Measurements from ENCODE around the gene MRPL45. TPM values are rescaled to one million over a fixed set of nuclear protein-coding genes. Genes with fewer than 3 reads are reported as not detected.

MRPL45 gene
- polyA plus RNA-seq, 1 donor from 2014 or later, result 27.5 TPM

- Histone ChIP-seq H3K27ac (ENCODE audit: low read length) (peak overlapping the region; percentile 63), H3K79me2 (replicated peaks; ENCODE audit: insufficient read depth, low read length) (peaks cover 54% of the 10 kb centered on the region), H3F3A (ENCODE audit: insufficient read depth, low read length, poor library complexity, severe bottlenecking) (no peaks in the 10 kb centered on the region), H3K9me3 (ENCODE audit: low read length) (no peaks in the 10 kb centered on the region), H3K36me3 (ENCODE audit: insufficient read depth, low read length) (no peaks in the 10 kb centered on the region), H3K4me2 (ENCODE audit: low read length) (peak overlapping the region; percentile 81), H3K9ac (ENCODE audit: low read length) (peak overlapping the region; percentile 86), H3K9me2 (ENCODE audit: insufficient read depth, low read length) (no peaks in the 10 kb centered on the region), H3K27me3 (ENCODE audit: insufficient read depth, low read depth, low read length) (no peaks in the 10 kb centered on the region), H2AFZ (ENCODE audit: low read depth, low read length) (no peak overlapping the region), H3K4me3 (ENCODE audit: low read length) (peak overlapping the region; percentile 99), H4K20me1 (ENCODE audit: insufficient read depth) (peaks cover 4% of the 10 kb centered on the region)
- no peak for TF ChIP-seq POLR2AphosphoS5 (IDR thresholded peaks at IDR 0.05)
- no peak for TF ChIP-seq SMC3 (conservative IDR thresholded peaks at IDR 0.05; ENCODE audit: poor library complexity)
Measured at GRCh38 chr17:38353086-38353604, 56.2 kb downstream of the MRPL45 start.

DNA sequence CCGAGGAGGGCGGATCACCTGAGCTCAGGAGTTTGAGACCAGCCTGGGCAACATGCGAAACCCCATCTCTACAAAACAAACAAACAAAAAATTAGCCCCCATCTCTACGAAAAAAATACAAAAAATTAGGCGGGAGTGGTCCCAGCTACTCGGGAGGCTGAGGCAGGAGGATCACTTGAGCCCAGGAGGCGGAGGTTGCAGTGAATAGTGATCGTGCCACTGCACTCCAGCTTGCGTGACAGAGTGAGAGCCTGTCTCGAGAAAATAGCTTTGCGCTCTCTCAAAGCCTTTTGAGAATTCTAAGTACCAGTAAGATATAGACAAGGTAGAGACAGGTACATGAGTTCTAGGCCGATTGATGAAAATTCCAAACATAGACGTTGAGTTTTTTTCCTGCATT is 56.7 kb downstream of the MRPL45 start:
- no peaks in the 10 kb centered on the region for H3K9me3 ChIP-seq (ENCODE audit: low read length)

More for the DNA sequence above, 56.7 kb downstream of the MRPL45 start:
- peaks cover 4% of the 10 kb centered on the region for H4K20me1 ChIP-seq (ENCODE audit: insufficient read depth)
- H3K27ac ChIP-seq (ENCODE audit: low read length), result no peak overlapping the region
- H3K79me2 ChIP-seq (replicated peaks; ENCODE audit: insufficient read depth, low read length), result peaks cover 59% of the 10 kb centered on the region
- H3K9ac ChIP-seq (ENCODE audit: low read length), result peak overlapping the region; percentile 86
- peak overlapping the region; percentile 99 for H3K4me3 ChIP-seq (ENCODE audit: low read length)
- H3K4me2 ChIP-seq (ENCODE audit: low read length), result peak overlapping the region; percentile 81
- no peaks in the 10 kb centered on the region for H3K27me3 ChIP-seq (ENCODE audit: insufficient read depth, low read depth, low read length)
- H3F3A ChIP-seq (ENCODE audit: insufficient read depth, low read length, poor library complexity, severe bottlenecking), result no peaks in the 10 kb centered on the region
- H3K36me3 ChIP-seq (ENCODE audit: insufficient read depth, low read length), result no peaks in the 10 kb centered on the region
- H2AFZ ChIP-seq (ENCODE audit: low read depth, low read length), result no peak overlapping the region
- H3K9me2 ChIP-seq (ENCODE audit: insufficient read depth, low read length), result no peaks in the 10 kb centered on the region
- TF ChIP-seq, protein P1, sequence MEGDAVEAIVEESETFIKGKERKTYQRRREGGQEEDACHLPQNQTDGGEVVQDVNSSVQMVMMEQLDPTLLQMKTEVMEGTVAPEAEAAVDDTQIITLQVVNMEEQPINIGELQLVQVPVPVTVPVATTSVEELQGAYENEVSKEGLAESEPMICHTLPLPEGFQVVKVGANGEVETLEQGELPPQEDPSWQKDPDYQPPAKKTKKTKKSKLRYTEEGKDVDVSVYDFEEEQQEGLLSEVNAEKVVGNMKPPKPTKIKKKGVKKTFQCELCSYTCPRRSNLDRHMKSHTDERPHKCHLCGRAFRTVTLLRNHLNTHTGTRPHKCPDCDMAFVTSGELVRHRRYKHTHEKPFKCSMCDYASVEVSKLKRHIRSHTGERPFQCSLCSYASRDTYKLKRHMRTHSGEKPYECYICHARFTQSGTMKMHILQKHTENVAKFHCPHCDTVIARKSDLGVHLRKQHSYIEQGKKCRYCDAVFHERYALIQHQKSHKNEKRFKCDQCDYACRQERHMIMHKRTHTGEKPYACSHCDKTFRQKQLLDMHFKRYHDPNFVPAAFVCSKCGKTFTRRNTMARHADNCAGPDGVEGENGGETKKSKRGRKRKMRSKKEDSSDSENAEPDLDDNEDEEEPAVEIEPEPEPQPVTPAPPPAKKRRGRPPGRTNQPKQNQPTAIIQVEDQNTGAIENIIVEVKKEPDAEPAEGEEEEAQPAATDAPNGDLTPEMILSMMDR (IDR thresholded peaks at IDR 0.05; ENCODE audit: poor library complexity, severe bottlenecking), result no peak
- TF ChIP-seq SMC3 (conservative IDR thresholded peaks at IDR 0.05; ENCODE audit: poor library complexity) (no peak), REST (IDR thresholded peaks at IDR 0.05; ENCODE audit: borderline replicate concordance) (no peak), EP300 (conservative IDR thresholded peaks at IDR 0.05; ENCODE audit: poor library complexity, severe bottlenecking) (no peak), MXI1 (conservative IDR thresholded peaks at IDR 0.05; ENCODE audit: poor library complexity, severe bottlenecking) (no peak), POLR2AphosphoS5 (IDR thresholded peaks at IDR 0.05) (no peak), TAF1 (IDR thresholded peaks at IDR 0.05; ENCODE audit: low read depth) (no peak), EZH2 (IDR thresholded peaks at IDR 0.05; ENCODE audit: borderline replicate concordance, insufficient read depth, low read length, poor library complexity, severe bottlenecking) (no peak), RAD21 (conservative IDR thresholded peaks at IDR 0.05) (no peak)

All from neural cell (in vitro differentiated cells).